Stomach (tissue), 9 donors: ENCODE measurements around the gene STON2. TPM values are rescaled to one million over a fixed set of nuclear protein-coding genes. Genes with fewer than 3 reads are reported as not detected.

Experiments
- DNase-seq, 2 donors: peaks; one replicate each; pipeline versions ENCODE4 v3.0.0 to v3.0.0-alpha.2; 2013 to 2019
- H3K27ac ChIP-seq, 5 donors: fragments of 200-600 bp in 4 of 5; sonication (generic) in 4 of 5; one replicate each; pipeline ENCODE4 v1.5.1; 2013 to 2019; ENCODE audit warnings: mild to moderate bottlenecking in 1 of 5, moderate library complexity in 1 of 5
- H3K27me3 ChIP-seq, 3 donors: fragments of 200-600 bp; sonication (generic); one replicate each; pipeline ENCODE4 v1.5.1; 2017 to 2019; ENCODE audit warnings: mixed run types in 1 of 3
- H3K36me3 ChIP-seq, 4 donors: fragments of 200-600 bp; sonication (generic); 1 replicate in 3 of 4; 2 replicates in 1 of 4; pipeline ENCODE4 v1.5.1; 2016 to 2019
- H3K4me1 ChIP-seq, 4 donors: fragments of 200-600 bp; sonication (generic); one replicate each; pipeline ENCODE4 v1.5.1; 2016 to 2019
- H3K4me3 ChIP-seq, 4 donors: fragments of 200-600 bp; sonication (generic) in 3 of 4; one replicate each; pipeline ENCODE4 v1.5.1; 2016 to 2019; ENCODE audit warnings: mild to moderate bottlenecking in 1 of 4
- H3K9me3 ChIP-seq, 4 donors: fragments of 200-600 bp; sonication (generic); one replicate each; pipeline ENCODE4 v1.5.1; 2016 to 2019
- CTCF ChIP-seq, 7 experiments: fragments of 450-650 bp in 4 of 7; fragments of 200-600 bp in 3 of 7; sonication (generic) in 3 of 7; IDR thresholded peaks; one replicate each; pipeline ENCODE4 v1.5.1; 2016 to 2019; ENCODE audit warnings: antibody characterized with exemption in 7 of 7, control low read depth in 2 of 7, mild to moderate bottlenecking in 1 of 7
- EP300 ChIP-seq: sonication (generic); formaldehyde crosslinking; IDR thresholded peaks from one replicate; pipeline ENCODE4 v1.6.1; 2017; ENCODE audit warnings: antibody characterized with exemption
- POLR2A ChIP-seq, 4 donors: fragments of 450-650 bp; IDR thresholded peaks; one replicate each; pipeline ENCODE4 v1.6.1; 2016; ENCODE audit warnings: antibody characterized with exemption in 4 of 4, control low read depth in 2 of 4, mild to moderate bottlenecking in 1 of 4, moderate library complexity in 1 of 4
- POLR2AphosphoS5 ChIP-seq, 3 donors: sonication (generic); formaldehyde crosslinking; IDR thresholded peaks; one replicate each; pipeline ENCODE4 v1.6.1; 2016; ENCODE audit warnings: antibody characterized with exemption in 3 of 3
- WGBS, 5 donors: extraction: QIAGEN DNeasy Blood & Tissue Kit in 3 of 5; methylation state at CpG; one replicate each; pipeline versions ENCODE4 v1.1.5 to v1.1.7; 2013 to 2018; 5-methylcytosine and 5-hydroxymethylcytosine counted together
- intact Hi-C: fragments of 100-400 bp; cut with DNase I; formaldehyde crosslinking; loops from one replicate; pipeline ENCODE4 v1.15.1; 2023; ENCODE audit warnings: low total_unique reads
- polyA plus RNA-seq, 3 donors: library from polyadenylated mRNA; stranded (reverse); fragments of 200-250 nt; gene quantifications; one replicate each; pipeline ENCODE4 v1.2.3, GENCODE V29; 2013
- total RNA-seq, 5 donors: library from RNA; depleted of rRNA; stranded (reverse); fragments of >200 nt; gene quantifications; one replicate each; pipeline versions ENCODE4 v1.1.0 to v1.2.3, GENCODE V29; 2014 to 2016
- donor health status: healthy with polysubstance abuse.
- donor health status: Bipolar disorder and iron deficiency.
- donor health status: healthy.

STON2 gene
- total and polyA plus RNA-seq, 8 donors = 1.4 to 50.2 (median 8.3) TPM

GRCh38 chr14:81319314-81319713 lies 80.8 kb downstream of the STON2 start:
- WGBS, 5 donors = 78 to 94% (median 88%) methylated on average over 2 of the region's 2 CpGs
- TF ChIP-seq EP300 (no peak), CTCF (IDR thresholded peaks at IDR 0.05) (no peak), POLR2AphosphoS5 (IDR thresholded peaks at IDR 0.05) (no peak), POLR2A (IDR thresholded peaks at IDR 0.05) (no peak)
- no peak for DNase-seq

GRCh38 chr14:81315341-81315740 lies 84.8 kb downstream of the STON2 start:
- H3K4me3 ChIP-seq = no peak overlapping the region
- peaks cover 0 to 16% (median 4%) of the 10 kb centered on the region in 4 donors for H3K4me1 ChIP-seq
- H3K27me3 ChIP-seq = no peaks in the 10 kb centered on the region
- TF ChIP-seq POLR2AphosphoS5 (IDR thresholded peaks at IDR 0.05) = no peak
- no peak for TF ChIP-seq CTCF (IDR thresholded peaks at IDR 0.05)
- no peak for TF ChIP-seq POLR2A (IDR thresholded peaks at IDR 0.05)
- TF ChIP-seq EP300 = no peak
- DNase-seq = peak in 1 of 2 donors; percentile 54
- H3K9me3 ChIP-seq = no peaks in the 10 kb centered on the region
- 33 to 53% (median 45%) methylated on average over 5 of the region's 5 CpGs for WGBS, 5 donors
- intact Hi-C loops = no loop called here
- H3K36me3 ChIP-seq = no peaks in the 10 kb centered on the region
- H3K27ac ChIP-seq = no peak overlapping the region

More at GRCh38 chr14:81319314-81319713, 80.8 kb downstream of the STON2 start:
- H3K27me3 ChIP-seq = no peaks in the 10 kb centered on the region
- no peak overlapping the region for H3K27ac ChIP-seq
- intact Hi-C loops = no loop called here
- H3K4me1 ChIP-seq = peaks cover 0 to 3% (median 0%) of the 10 kb centered on the region in 4 donors
- no peaks in the 10 kb centered on the region for H3K9me3 ChIP-seq
- H3K36me3 ChIP-seq = no peaks in the 10 kb centered on the region
- H3K4me3 ChIP-seq = no peak overlapping the region

GRCh38 chr14:81314443-81315175 lies 85.5 kb downstream of the STON2 start:
- Histone ChIP-seq H3K4me3 (no peak overlapping the region), H3K36me3 (no peaks in the 10 kb centered on the region), H3K4me1 (peaks cover 0 to 16% (median 4%) of the 10 kb centered on the region in 4 donors), H3K9me3 (no peaks in the 10 kb centered on the region), H3K27ac (no peak overlapping the region), H3K27me3 (no peaks in the 10 kb centered on the region)
- TF ChIP-seq POLR2A (IDR thresholded peaks at IDR 0.05) = no peak
- TF ChIP-seq CTCF (IDR thresholded peaks at IDR 0.05) = no peak
- no peak for TF ChIP-seq EP300
- no peak for TF ChIP-seq POLR2AphosphoS5 (IDR thresholded peaks at IDR 0.05)
- 82 to 89% (median 86%) methylated on average over 4 of the region's 4 CpGs for WGBS, 5 donors
- intact Hi-C loops = no loop called here
- no peak for DNase-seq

GRCh38 chr14:81313775-81314429 lies 86.2 kb downstream of the STON2 start:
- Histone ChIP-seq H3K27ac (peak overlapping the region in 1 of 5 donors; percentile 9), H3K36me3 (no peaks in the 10 kb centered on the region), H3K4me3 (no peak overlapping the region), H3K9me3 (no peaks in the 10 kb centered on the region), H3K27me3 (no peaks in the 10 kb centered on the region), H3K4me1 (peaks cover 0 to 16% (median 4%) of the 10 kb centered on the region in 4 donors)
- intact Hi-C loops = no loop called here
- WGBS, 5 donors = 74 to 80% (median 77%) methylated on average over 3 of the region's 3 CpGs
- DNase-seq = no peak
- TF ChIP-seq POLR2A (IDR thresholded peaks at IDR 0.05) = no peak
- TF ChIP-seq POLR2AphosphoS5 (IDR thresholded peaks at IDR 0.05) = no peak
